HG02798 (cell line): Measurements from ENCODE around the gene LLPH.

ENCODE experiments used
- ATAC-seq: cut with Tn5 transposase; IDR thresholded peaks from one replicate; pipeline ENCODE4 v1.9.1; 2021; ENCODE audit warnings: mild to moderate bottlenecking; ENCODE audit not compliant: unreplicated experiment, poor library complexity

LLPH gene

GRCh38 chr12:66144791-66145754 is 14.5 kb upstream of the LLPH start:
- no peak for ATAC-seq

DNA sequence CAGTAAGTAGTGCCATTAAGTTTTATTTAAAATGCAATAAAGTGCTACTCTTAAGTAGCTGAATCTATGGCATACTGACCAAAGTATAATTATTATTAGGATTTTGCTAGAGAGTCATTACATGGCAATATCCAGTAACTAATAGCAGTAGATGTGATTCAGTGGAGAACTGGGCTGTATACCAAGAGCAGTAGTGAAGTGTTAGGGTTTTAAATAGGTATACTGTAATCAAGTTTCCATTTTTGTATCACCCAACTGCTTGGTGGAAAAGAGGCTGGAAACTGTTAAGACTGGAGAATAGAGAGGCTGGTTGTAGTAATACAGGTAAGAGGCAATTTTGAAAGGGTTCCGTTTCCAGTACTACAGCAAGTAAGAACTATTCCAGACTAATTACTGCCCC is 13.3 kb upstream of the LLPH start:
- no peak for ATAC-seq

- no peak for ATAC-seq
Observed at GRCh38 chr12:66142826-66143225, 12.3 kb upstream of the LLPH start.

GRCh38 chr12:66141299-66141698 is 10.7 kb upstream of the LLPH start:
- ATAC-seq, result no peak

GRCh38 chr12:66140731-66141130 is 10.2 kb upstream of the LLPH start:
- no peak for ATAC-seq

GRCh38 chr12:66139328-66139727 is 8.8 kb upstream of the LLPH start:
- no peak for ATAC-seq

DNA sequence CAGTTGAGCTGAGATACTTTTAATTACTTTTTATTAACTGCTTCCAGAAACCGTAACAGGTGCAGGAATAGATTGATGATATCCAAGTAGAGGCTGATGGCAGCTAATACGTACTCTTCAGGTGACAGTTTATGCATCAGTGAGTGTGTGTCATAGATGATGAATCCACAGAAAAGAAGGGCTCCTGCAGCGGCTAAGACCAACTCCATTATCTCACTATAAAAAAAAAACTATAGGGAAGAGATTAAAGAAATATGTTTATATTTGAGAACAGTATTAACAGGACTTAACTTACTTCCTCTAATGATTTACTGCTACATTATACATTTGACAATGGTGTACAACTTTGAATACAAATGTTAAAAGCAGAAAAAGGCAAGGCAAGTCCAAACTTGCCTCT is 7.4 kb upstream of the LLPH start:
- ATAC-seq, result no peak

- no peak for ATAC-seq
Observed at GRCh38 chr12:66132408-66132807, 1.9 kb upstream of the LLPH start.

DNA sequence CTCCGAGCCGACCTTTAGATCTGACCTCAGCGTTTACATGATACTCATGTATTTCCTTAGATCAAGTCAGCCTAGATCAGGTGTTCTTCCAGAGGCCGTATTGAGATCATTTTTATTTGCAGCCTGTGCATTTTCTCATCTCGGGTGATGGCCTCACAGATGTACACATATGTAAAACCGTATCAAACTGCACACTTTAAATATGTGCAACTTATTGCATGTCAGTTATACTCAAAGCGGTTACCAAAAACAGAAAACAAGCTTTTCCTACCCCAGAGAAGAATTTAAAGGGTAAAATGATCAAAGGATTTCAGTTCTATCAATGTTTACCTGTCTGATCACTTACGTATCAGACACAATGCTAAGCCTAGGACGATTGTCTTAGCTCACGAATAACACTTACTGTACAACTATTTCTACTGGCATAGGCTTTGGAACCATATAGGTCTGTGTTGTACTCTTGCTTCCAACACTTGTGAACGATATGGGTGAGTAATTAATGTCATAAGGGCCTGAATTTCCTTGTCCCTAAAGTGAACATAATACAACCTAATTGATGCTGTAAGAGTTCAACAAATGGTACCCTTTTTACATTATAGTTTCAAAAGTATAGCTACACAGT is 628 bp upstream of the LLPH start:
- ATAC-seq, result no peak

DNA sequence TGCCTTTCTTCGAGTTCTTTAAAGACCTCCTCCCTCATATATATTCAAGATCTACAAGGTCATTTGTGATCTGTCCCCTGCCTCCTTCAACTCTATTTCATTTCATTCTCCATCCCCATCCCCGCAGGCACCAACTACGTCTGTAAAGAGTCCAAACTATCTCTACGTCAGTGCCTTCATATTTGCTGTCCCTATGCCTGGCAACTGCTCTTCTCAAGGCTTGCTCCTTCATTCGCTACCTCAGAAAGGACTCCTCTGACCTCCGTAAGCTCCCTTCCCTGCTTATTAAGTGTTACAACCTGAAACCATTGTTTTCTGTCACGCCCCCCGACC is 650 bp downstream of the LLPH start:
- ATAC-seq, result no peak

DNA sequence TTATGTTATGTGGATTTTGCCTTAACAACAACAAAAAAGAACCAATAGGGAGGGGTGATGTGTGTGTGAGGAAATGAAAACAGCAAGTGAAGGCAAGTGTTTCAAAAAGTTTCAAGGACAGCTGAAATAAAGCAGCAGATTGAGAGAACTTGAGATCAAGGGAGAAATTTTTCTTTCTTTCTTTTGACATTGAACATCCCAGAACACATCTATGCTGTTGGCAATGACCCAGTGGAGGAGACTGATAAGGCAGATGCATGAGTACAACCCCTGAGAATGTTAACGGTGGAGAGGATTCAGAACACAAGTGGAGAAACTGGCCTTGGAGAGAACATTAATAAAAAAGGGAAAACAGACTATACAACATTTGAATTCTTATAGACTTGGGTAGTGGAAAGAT is 2.9 kb downstream of the LLPH start:
- no peak for ATAC-seq

DNA sequence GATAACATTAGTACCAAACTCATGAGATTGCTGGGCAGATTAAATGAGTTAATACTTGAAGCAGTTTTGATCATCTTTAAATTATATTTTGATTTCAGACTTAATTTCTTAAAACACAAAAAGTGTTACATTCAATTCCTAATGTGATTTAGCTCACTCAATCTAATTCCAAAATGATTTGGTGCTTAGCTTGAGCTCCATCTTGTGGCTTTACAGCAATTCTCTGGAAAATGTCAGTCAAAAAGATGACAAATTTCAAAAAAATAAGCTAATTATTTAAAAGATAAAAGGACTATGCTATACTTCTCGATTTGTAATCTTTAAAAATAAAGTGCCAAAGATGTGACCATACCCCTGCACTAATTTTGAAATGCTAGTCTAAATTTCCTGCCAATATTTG is 10.1 kb downstream of the LLPH start:
- ATAC-seq, result no peak

DNA sequence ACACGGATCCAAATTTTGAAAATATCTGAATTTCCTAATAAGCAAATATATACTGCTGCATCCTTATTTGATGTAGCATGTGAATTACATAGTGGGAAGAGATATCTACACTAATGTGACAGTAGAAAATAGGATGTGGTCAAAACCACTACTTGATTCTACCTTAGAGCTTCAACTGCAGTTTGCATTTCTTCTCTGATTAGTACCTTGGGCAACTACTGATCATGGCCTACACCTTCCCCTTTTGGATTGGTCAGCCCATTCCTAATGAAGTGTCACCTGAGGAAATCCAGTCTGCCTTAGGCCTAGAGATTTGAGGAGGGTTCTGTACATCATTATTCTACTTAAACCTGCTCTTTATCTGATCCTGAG is 10.7 kb downstream of the LLPH start:
- ATAC-seq, result no peak

GRCh38 chr12:66119229-66119869 is 11.2 kb downstream of the LLPH start:
- no peak for ATAC-seq

GRCh38 chr12:66118240-66118891 is 12.2 kb downstream of the LLPH start:
- no peak for ATAC-seq

- ATAC-seq, result no peak
Observed at GRCh38 chr12:66117242-66117641, 13.3 kb downstream of the LLPH start.

GRCh38 chr12:66115071-66115600 is 15.4 kb downstream of the LLPH start:
- ATAC-seq, result no peak

DNA sequence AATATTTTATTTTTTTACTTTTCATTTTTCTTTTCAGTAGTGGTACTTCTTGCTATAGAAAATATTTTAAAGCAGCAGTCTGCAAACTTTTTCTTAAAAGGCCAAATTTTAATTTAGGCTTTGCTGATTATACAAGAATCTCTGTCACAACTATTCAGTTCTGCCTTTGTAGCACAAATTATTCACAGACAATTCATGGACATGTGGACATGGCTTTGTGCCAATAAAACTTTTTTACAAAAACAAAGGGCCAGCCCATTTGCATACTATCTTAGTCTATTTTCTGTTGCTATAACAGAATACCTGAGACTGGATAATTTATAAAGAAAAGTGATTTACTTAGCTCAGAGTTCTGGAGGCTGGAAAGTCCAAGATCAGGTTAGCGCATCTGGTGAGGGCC is 17.1 kb downstream of the LLPH start:
- no peak for ATAC-seq

GRCh38 chr12:66111605-66112004 is 18.9 kb downstream of the LLPH start:
- ATAC-seq, result no peak

- no peak for ATAC-seq
Observed at GRCh38 chr12:66109056-66109455, 21.5 kb downstream of the LLPH start.

GRCh38 chr12:66108386-66108785 is 22.2 kb downstream of the LLPH start:
- ATAC-seq, result no peak
